ENCODE data around the gene TEN1. TPM values are rescaled to one million over a fixed set of nuclear protein-coding genes. Genes with fewer than 3 reads are reported as not detected.

The TEN1 gene
- total and polyA plus RNA-seq, 9 of the 15 experiments (the other 6 are each of a cell fraction or from before 2014, with no cell fraction given) = 1.3 to 25.7 (median 10.1) TPM

DNA sequence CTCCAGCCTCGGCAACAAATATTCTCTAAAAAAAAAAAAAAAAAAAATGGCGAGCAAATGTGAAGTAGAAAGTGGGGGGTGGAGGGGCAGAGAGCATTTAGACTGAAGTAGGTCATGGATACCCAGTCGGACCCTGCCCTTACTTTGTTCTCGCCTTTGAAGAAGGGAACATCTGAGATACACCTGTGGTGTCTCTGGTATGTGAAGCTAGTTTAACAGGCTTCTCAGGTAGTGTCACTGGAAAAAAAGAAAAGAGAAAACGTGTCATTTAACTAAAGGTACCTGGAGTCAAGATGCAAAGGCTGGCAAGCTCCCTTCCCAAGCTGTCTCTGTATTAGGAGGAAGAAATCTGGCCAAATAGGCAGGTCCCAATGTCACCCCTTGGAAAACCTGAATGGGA is 46.2 kb upstream of the TEN1 start:
- DNase-seq (ENCODE audit: extremely low read depth in 1 of 4, low spot score in 3 of 4) = no peak
- H3K79me2 ChIP-seq (ENCODE audit: control insufficient read depth, insufficient read depth, low read length) = no peaks in the 10 kb centered on the region
- WGBS (ENCODE audit: insufficient coverage, low coverage, missing lambda C conversion rate) = 53% methylated on average over 5 of the region's 5 CpGs
- ATAC-seq = no peak
- no peaks in the 10 kb centered on the region for H3K9me1 ChIP-seq (ENCODE audit: control insufficient read depth, insufficient read depth, low read length)
- no peaks in the 10 kb centered on the region for H3K4me1 ChIP-seq (replicated peaks in 1 of 2; ENCODE audit: control insufficient read depth in 2 of 2, insufficient read depth in 2 of 2, low read length in 2 of 2)
- no peak overlapping the region for H3K4me3 ChIP-seq
- no TSS peak for BruUV-seq (replicated peaks)
- no peak overlapping the region for H3K4me2 ChIP-seq (ENCODE audit: insufficient read depth, low read length)
- CTCF ChIA-PET (ENCODE audit: low intra/inter-chr PET ratio) = no interaction called here
- intact Hi-C loops (cut with micrococcal nuclease) = no loop called here
- H2AFZ ChIP-seq (ENCODE audit: low read depth, low read length) = no peak overlapping the region
- H4K20me1 ChIP-seq (replicated peaks; ENCODE audit: control insufficient read depth, insufficient read depth, low read length) = no peaks in the 10 kb centered on the region
- no peak overlapping the region for H3K9ac ChIP-seq (ENCODE audit: insufficient read depth in 1 of 2, low read depth in 2 of 2, low read length in 2 of 2)
- POLR2A ChIA-PET = interaction anchor here (0.6 to 1.2 kb wide), 2 partner anchors 8 kb away, joined by 3 to 6 read pairs; partner anchors contain the start of gene FBF1
- H3K27me3 ChIP-seq (ENCODE audit: control insufficient read depth in 2 of 2, insufficient read depth in 2 of 2, low read length in 2 of 2) = no peaks in the 10 kb centered on the region
- no peaks in the 10 kb centered on the region for H3K36me3 ChIP-seq (ENCODE audit: control insufficient read depth, insufficient read depth, low read length)
- no peak for FAIRE-seq
- H3K9me3 ChIP-seq (replicated peaks; ENCODE audit: control insufficient read depth, insufficient read depth, low read depth, low read length) = no peaks in the 10 kb centered on the region
- H3K27ac ChIP-seq (ENCODE audit: extremely low read depth, low read depth, low read length) = no peak overlapping the region
- in situ Hi-C loops (cut with MboI) = no loop called here
- no peak for TF ChIP-seq E4F1 (CRISPR knock-in tag; IDR thresholded peaks at IDR 0.05; ENCODE audit: borderline replicate concordance)
- no peak for TF ChIP-seq BRD9 (IDR thresholded peaks at IDR 0.05; ENCODE audit: low read depth, partially characterized antibody)
- TF ChIP-seq, protein P1, sequence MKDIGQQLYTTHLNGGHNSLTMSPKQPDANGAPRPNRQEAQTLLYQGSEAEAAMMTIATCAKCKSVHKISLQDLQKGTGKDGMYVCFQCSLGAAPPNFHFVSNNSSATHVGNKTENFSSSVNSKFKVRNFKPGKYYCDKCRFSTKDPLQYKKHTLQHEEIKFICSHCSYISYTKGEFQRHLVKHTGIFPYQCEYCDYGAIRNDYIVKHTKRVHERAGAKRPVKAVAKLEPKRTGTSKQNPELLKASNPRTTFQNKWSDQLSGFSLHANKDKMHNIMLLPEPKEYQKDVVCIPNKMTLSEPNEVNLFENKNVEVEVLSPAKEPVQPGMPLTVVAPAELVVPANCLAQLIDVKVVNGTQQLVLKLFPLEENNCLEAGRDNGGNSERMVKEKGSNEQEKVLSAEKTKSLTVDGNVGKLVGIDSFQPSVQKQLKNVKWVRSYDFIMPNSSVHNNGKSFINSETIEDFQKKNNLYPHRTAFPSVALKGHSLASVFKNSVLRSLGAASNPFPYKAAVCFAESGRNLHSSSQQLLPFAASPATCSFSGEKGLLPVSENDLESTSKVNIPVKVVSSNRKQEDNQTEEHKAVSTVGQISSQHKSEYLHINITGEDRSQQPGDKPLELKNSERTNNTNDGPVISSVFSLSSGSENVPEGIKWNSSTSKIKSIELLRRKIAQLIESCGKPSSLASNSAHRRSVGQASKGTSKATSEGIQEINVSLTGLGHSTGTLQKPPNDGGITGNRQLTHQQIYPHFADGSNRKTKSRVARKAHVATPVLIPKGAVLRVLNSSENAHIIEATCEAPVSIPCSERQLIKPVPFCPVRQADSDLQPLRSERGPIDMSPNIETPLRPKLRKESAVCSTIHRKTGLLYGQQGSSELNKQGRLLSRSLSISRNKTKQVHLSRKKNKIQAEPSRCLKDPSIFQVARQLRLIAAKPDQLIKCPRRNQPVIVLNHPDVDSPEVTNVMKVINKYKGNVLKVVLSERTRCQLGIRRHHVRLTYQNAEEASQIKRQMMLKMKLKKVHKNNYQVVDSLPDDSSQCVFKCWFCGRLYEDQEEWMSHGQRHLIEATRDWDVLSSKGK (CRISPR knock-in tag; IDR thresholded peaks at IDR 0.05) = no peak
- no peak for TF ChIP-seq TRIM25 (IDR thresholded peaks at IDR 0.05; ENCODE audit: borderline replicate concordance)
- no peak for TF ChIP-seq CHD1 (IDR thresholded peaks at IDR 0.05; ENCODE audit: low read length)
- TF ChIP-seq ZNF24 (IDR thresholded peaks at IDR 0.05) = no peak
- no peak for TF ChIP-seq NFIC (IDR thresholded peaks at IDR 0.05)
- no peak for TF ChIP-seq RNF2 (IDR thresholded peaks at IDR 0.05)
- no peak for TF ChIP-seq ARID2 (IDR thresholded peaks at IDR 0.05)
- TF ChIP-seq U2AF1 (optimal IDR thresholded peaks at IDR 0.05; ENCODE audit: low read depth, low read length) = no peak
- no peak for TF ChIP-seq DLX4 (CRISPR knock-in tag; IDR thresholded peaks at IDR 0.05)
- TF ChIP-seq, protein P2, sequence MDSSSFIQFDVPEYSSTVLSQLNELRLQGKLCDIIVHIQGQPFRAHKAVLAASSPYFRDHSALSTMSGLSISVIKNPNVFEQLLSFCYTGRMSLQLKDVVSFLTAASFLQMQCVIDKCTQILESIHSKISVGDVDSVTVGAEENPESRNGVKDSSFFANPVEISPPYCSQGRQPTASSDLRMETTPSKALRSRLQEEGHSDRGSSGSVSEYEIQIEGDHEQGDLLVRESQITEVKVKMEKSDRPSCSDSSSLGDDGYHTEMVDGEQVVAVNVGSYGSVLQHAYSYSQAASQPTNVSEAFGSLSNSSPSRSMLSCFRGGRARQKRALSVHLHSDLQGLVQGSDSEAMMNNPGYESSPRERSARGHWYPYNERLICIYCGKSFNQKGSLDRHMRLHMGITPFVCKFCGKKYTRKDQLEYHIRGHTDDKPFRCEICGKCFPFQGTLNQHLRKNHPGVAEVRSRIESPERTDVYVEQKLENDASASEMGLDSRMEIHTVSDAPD (CRISPR knock-in tag; IDR thresholded peaks at IDR 0.05) = no peak
- TF ChIP-seq BRCA1 (IDR thresholded peaks at IDR 0.05) = no peak
- TF ChIP-seq BRCA1 (CRISPR knock-in tag; IDR thresholded peaks at IDR 0.05) = no peak
- no peak for TF ChIP-seq SRSF7 (optimal IDR thresholded peaks at IDR 0.05; ENCODE audit: low read depth, low read length)
